Activated T-helper 17 cell treated with anti-CD3 and anti-CD28 coated beads, Interleukin-2, amount 50 U/mL, for 72 hours (primary cell): ENCODE results near the gene GMPS. TPM values are rescaled to one million over a fixed set of nuclear protein-coding genes. Genes with fewer than 3 reads are reported as not detected.

Source experiments
- ATAC-seq: fragments of 150-1000 bp; cut with Tn5 transposase; replicated peaks from 2 replicates; pipeline ENCODE4 v1.10.0; 2021; ENCODE audit warnings: mild to moderate bottlenecking, moderate library complexity
- H3K27ac Mint-ChIP-seq: one replicate; pipeline ENCODE4 v1.8.0; 2022; ENCODE audit warnings: mixed read lengths
- H3K27me3 Mint-ChIP-seq: one replicate; pipeline ENCODE4 v1.8.0; 2022; ENCODE audit warnings: mixed read lengths
- H3K36me3 Mint-ChIP-seq: one replicate; pipeline ENCODE4 v1.8.0; 2022; ENCODE audit warnings: low read depth, mild to moderate bottlenecking, mixed read lengths
- H3K4me1 Mint-ChIP-seq: one replicate; pipeline ENCODE4 v1.8.0; 2022; ENCODE audit warnings: mixed read lengths
- H3K4me3 Mint-ChIP-seq: one replicate; pipeline ENCODE4 v1.8.0; 2022; ENCODE audit warnings: mild to moderate bottlenecking, mixed read lengths
- H3K9me3 Mint-ChIP-seq: one replicate; pipeline ENCODE4 v1.8.0; 2022; ENCODE audit warnings: mixed read lengths
- total RNA-seq, 2 donors: library from RNA; stranded (reverse); gene quantifications; one replicate each; pipeline ENCODE4 v1.2.3, GENCODE V29; 2022

The GMPS gene
- total RNA-seq, 2 donors from 2014 or later = 83.5 to 113 TPM

DNA sequence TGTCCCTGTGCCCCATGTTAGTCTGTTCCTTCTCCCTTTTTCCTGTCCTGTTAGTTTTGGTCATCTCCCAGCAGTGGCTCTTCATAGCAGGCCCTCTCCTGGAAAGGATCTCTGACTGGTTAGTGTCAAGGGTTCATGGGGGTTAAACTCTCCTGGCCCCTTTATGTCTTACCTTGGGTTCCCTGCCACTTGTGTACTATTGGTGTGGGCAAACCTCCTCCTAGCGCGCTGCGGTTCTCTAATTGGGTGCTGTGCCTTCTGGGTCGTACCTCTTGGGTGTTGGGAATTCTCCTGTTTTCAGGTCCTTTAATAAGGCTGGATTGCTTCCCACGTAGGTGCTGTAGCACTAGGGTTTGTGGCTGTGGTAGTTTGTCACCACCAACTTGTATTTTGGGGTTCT lies 18.8 kb downstream of the GMPS start:
- Mint-ChIP-seq H3K27me3 (no peaks in the 10 kb centered on the region), H3K36me3 (peaks cover 29% of the 10 kb centered on the region), H3K4me1 (peaks cover 25% of the 10 kb centered on the region), H3K4me3 (no peak overlapping the region), H3K9me3 (no peaks in the 10 kb centered on the region), H3K27ac (peak overlapping the region; percentile 77)
- no peak for ATAC-seq

DNA sequence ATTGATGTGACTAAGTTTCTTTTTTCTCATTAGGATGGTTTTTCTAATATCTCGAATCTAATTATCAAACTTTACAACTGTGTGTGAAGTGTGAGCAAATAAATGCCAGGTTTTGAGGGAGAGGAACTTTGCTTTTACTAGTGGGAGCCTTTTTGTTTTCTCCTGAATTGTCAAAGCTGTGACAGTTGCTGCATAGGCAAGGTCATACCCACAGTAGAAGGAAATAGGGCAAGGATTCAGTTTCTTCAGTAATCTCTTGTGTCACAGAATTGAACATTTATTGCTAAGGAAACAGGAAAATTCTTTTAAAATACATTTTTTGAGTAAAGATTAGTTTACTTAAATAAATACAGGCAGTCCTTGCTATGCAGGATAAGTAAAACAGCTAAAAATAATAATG lies 19.5 kb downstream of the GMPS start:
- H3K4me1 Mint-ChIP-seq = peaks cover 25% of the 10 kb centered on the region
- ATAC-seq = no peak
- H3K9me3 Mint-ChIP-seq = no peaks in the 10 kb centered on the region
- no peak overlapping the region for H3K4me3 Mint-ChIP-seq
- H3K27me3 Mint-ChIP-seq = no peaks in the 10 kb centered on the region
- H3K27ac Mint-ChIP-seq = no peak overlapping the region
- H3K36me3 Mint-ChIP-seq = peaks cover 36% of the 10 kb centered on the region

DNA sequence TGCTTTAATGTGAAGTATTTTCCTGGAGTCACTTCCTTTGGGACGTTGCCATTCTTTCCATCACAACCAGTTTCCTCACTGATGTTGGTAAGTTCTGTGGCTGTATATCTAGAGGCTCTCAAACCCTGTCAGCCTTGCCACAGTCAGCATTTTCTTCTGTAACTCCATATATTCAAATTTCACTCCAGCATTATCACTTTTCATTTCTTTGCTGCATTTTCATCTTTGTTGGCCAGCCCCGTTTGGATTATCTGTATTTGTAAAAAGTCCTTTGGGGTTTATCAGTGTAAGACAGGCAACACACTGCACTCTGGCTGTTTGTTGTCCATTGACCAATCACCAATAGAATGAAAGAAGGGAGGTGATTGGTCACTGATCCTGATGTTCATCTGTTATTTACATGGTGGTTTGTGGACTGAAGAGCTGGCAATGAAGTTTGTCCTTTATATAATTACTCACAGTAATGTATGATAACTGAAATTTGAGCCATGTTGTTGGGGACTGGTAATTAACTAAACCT lies 20.3 kb downstream of the GMPS start:
- Mint-ChIP-seq H3K4me1 (peaks cover 25% of the 10 kb centered on the region), H3K27ac (no peak overlapping the region), H3K36me3 (peaks cover 44% of the 10 kb centered on the region), H3K4me3 (no peak overlapping the region), H3K9me3 (no peaks in the 10 kb centered on the region), H3K27me3 (no peaks in the 10 kb centered on the region)
- no peak for ATAC-seq

DNA sequence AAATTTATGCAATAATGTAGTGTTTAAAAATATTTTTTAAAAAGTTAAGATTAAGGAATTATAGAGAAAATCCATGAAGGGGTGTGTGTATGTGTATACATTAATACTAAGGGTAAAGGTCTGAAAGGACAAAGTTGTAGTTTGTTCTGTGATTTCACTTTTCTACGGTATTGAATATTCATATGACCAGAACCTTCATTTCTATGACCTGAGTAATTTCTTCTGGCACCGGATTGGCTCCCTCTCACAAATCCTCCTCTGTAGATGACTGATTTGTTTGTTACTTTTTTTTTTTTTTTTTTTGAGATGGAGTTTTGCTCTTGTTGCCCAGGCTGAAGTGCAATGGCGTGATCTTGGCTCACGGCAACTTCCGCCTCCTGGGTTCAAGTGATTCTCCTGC lies 20.9 kb downstream of the GMPS start:
- H3K4me3 Mint-ChIP-seq = no peak overlapping the region
- no peaks in the 10 kb centered on the region for H3K9me3 Mint-ChIP-seq
- peaks cover 25% of the 10 kb centered on the region for H3K4me1 Mint-ChIP-seq
- H3K27me3 Mint-ChIP-seq = no peaks in the 10 kb centered on the region
- no peak overlapping the region for H3K27ac Mint-ChIP-seq
- ATAC-seq = no peak
- H3K36me3 Mint-ChIP-seq = peaks cover 50% of the 10 kb centered on the region

DNA sequence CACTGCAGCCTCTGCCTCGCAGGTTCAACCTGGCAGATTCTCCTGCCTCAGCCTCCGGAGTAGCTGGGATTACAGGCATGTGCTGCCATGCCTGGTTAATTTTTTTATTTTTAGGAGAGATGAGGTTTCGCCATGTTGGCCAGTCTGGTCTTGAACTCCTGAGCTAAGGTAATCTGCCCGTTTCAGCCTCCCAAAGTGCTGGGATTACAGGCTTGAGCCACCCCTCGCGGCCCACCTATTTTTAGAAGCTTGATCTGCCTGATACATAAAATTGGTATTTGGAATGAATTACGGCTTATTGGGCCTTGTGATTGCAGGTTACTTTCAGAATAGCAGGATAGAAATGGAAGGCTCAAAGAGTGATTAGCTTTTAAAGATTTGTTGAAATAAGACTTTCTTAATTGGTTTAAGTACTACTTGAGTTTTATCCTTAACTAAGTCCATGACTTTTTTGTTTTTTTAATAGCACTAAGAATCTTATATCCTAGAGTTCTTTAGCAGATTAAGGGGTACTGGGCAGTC lies 25.0 kb downstream of the GMPS start:
- no peaks in the 10 kb centered on the region for H3K27me3 Mint-ChIP-seq
- H3K4me3 Mint-ChIP-seq = no peak overlapping the region
- no peak for ATAC-seq
- H3K4me1 Mint-ChIP-seq = peaks cover 6% of the 10 kb centered on the region
- no peaks in the 10 kb centered on the region for H3K9me3 Mint-ChIP-seq
- no peak overlapping the region for H3K27ac Mint-ChIP-seq
- H3K36me3 Mint-ChIP-seq = peaks cover 85% of the 10 kb centered on the region

DNA sequence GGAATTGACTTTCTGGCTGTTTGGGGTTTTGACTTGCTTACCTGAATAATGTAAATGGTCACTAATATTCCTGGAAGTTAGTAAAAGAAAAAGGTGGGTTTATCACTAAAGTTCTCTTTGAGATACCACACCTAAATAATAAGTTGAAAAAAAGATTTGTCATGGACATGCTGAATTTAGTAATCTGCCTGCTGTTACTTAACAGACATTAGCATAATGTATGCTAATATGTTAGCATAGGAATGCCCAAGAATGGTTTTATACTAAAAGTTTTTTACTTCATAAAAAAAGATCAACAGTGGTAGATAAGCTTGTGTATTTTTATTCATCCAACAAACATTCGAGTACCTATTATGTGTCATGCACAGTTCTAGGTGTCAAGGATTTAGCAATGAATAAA lies 36.5 kb downstream of the GMPS start:
- H3K27ac Mint-ChIP-seq = no peak overlapping the region
- no peak for ATAC-seq
- H3K4me3 Mint-ChIP-seq = no peak overlapping the region
- peaks cover 4% of the 10 kb centered on the region for H3K9me3 Mint-ChIP-seq
- peaks cover 13% of the 10 kb centered on the region for H3K4me1 Mint-ChIP-seq
- no peaks in the 10 kb centered on the region for H3K27me3 Mint-ChIP-seq
- peaks cover 94% of the 10 kb centered on the region for H3K36me3 Mint-ChIP-seq

DNA sequence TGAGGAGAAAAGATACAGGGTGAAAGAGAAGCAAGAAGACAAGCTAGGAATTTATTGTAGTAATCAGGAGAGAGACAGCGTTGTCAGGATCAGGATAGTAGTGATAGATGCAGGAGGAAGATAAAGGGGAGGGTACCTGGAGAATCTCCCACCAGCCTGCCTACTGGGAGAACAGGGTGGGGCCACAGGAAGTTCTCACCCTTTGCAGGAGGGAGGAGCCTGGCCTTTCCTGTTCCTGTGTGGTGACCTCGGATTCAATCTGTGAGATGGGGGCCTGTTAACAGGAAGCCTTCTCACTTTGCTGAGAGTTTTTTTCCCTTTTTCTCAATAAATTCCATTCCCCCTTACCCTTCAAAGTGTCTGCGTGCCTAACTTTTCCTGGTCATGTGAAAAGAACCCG lies 37.6 kb downstream of the GMPS start:
- Mint-ChIP-seq H3K9me3 (peaks cover 4% of the 10 kb centered on the region), H3K36me3 (peaks cover 95% of the 10 kb centered on the region), H3K27ac (peak overlapping the region; percentile 70), H3K27me3 (no peaks in the 10 kb centered on the region), H3K4me1 (peaks cover 13% of the 10 kb centered on the region), H3K4me3 (peak overlapping the region; percentile 6)
- no peak for ATAC-seq

DNA sequence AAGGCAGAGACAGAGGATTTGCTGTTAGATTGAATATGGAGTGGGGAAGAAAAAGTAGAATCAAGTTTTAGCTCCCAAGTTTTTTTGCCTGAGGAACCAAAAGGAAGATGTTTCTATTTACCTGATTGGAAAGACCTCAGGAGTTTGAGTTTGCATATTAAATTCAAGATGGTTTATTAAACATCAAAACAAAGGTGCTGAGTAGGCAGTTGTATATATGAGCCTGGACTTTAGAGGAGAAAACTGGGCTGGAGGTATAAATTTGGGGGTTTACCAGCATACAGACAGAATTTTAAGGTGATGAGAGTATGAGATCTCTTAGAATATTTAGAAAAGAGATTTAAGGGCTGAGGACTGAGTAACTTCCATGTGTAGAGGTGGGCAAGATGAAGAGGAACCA lies 38.2 kb downstream of the GMPS start:
- Mint-ChIP-seq H3K36me3 (peaks cover 98% of the 10 kb centered on the region), H3K4me3 (no peak overlapping the region), H3K27me3 (no peaks in the 10 kb centered on the region), H3K9me3 (peaks cover 4% of the 10 kb centered on the region), H3K27ac (peak overlapping the region; percentile 70), H3K4me1 (peaks cover 13% of the 10 kb centered on the region)
- ATAC-seq = no peak

DNA sequence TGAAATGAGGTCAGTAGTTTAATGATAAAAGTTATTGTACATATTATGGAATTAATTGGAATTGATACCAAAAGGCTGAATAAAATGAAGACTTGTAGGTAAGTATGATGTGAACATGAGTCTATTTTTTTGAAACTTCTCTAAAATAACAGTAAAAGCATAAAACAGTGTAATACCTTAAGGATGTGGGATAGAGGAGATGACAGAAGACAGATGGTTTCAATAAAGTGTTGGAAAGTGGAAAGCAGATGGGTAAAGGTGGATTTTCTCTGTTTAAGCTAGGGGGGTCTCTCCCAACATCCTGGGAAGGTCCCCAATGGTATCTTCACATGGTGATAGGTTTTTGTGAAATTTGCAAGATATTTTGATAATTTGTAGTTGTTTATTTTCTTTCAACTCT lies 41.6 kb downstream of the GMPS start:
- Mint-ChIP-seq H3K4me1 (peaks cover 13% of the 10 kb centered on the region), H3K36me3 (peaks cover 100% of the 10 kb centered on the region), H3K27me3 (no peaks in the 10 kb centered on the region), H3K27ac (peak overlapping the region; percentile 24), H3K9me3 (peaks cover 4% of the 10 kb centered on the region), H3K4me3 (no peak overlapping the region)
- ATAC-seq = no peak

DNA sequence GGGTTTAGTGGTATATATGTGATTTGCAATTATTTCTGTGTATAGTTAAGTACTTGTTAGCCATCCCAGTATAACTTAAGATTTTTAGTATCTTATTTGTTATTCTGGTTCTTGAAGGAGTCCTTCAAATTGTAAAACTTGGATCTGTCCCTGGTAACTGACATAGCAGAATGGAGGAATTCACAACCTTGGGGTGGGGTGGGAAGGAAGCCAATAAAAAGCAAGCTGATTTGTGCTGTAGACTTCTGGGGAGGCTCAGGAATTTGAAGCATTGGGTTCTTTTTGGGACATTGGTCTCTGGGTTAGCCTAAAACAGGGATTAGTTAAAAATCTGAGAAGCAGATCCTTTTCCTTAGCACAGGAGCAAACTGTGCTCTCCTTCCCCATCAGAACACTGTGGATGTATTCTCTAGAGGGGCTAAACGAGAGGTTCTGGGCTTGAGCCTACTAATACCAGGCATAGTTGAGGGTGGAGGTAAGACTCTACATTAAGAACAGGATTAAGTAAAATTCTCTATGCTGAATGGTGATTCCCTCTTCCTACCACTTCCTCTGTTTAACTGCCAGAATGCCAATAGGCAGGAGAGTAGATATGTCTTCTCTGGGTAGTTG lies 42.2 kb downstream of the GMPS start:
- H3K27me3 Mint-ChIP-seq = no peaks in the 10 kb centered on the region
- H3K4me1 Mint-ChIP-seq = peaks cover 10% of the 10 kb centered on the region
- ATAC-seq = no peak
- H3K4me3 Mint-ChIP-seq = no peak overlapping the region
- H3K36me3 Mint-ChIP-seq = peaks cover 100% of the 10 kb centered on the region
- peak overlapping the region; percentile 24 for H3K27ac Mint-ChIP-seq
- peaks cover 2% of the 10 kb centered on the region for H3K9me3 Mint-ChIP-seq

DNA sequence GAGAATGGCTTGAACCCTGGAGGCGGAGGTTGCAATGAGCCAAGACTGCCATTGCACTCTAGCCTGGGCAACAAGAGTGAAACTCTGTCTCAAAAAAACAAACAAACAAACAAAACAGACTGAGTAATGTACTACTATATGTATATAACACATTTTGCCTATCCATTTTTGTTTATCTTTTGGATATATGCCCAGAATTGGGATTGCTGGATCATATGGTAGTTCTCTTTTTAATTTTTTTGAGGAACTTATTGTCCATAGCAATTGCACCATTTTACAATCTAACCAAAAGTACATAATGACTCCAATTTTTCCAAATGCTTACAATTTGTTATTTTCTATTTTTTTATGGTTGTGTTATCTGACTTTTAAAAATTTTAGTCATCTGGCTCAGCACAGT lies 47.3 kb downstream of the GMPS start:
- no peak for ATAC-seq
- Mint-ChIP-seq H3K27me3 (no peaks in the 10 kb centered on the region), H3K36me3 (peaks cover 98% of the 10 kb centered on the region), H3K9me3 (no peaks in the 10 kb centered on the region), H3K27ac (no peak overlapping the region), H3K4me3 (no peak overlapping the region), H3K4me1 (no peaks in the 10 kb centered on the region)

DNA sequence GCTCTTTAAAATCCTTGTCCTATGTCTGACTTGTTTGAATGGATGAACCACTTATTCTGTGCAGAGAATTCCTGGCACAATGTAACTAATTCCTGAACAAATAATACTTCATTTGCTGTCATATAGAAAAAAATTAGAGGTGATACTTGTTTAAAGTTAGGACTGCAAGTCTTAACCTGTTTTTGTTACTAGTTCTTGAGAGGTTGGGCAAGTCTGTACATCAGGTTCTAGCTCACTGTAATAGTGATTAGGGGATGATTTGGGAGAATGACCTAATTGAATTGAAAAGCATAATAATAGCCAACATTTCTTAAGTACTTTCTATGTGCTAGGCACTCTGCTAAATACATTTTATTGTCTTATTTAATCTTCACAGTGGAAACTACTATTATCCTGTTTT lies 49.3 kb downstream of the GMPS start:
- no peaks in the 10 kb centered on the region for H3K27me3 Mint-ChIP-seq
- no peak overlapping the region for H3K27ac Mint-ChIP-seq
- no peaks in the 10 kb centered on the region for H3K9me3 Mint-ChIP-seq
- no peaks in the 10 kb centered on the region for H3K4me1 Mint-ChIP-seq
- no peak for ATAC-seq
- no peak overlapping the region for H3K4me3 Mint-ChIP-seq
- H3K36me3 Mint-ChIP-seq = peaks cover 98% of the 10 kb centered on the region

DNA sequence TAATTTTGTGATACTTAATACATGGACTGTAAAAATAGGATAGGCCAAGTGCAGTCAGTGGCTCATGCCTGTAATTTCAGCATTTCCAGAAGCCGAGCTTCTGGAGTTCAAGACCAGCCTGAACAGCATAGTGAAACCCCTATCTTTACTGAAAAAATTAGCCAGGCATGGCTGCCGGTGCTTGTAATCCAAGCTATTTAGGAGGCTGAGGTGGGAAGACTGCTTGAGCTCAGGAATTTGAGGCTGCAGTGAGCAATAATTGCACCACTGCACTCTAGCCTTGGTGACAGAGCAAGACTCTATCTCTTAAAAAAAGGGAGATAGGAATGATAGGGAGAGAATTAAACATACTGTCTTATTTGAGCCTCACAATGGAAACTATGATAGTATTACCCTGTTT lies 51.0 kb downstream of the GMPS start:
- Mint-ChIP-seq H3K27ac (no peak overlapping the region), H3K4me3 (no peak overlapping the region), H3K27me3 (no peaks in the 10 kb centered on the region), H3K9me3 (no peaks in the 10 kb centered on the region), H3K36me3 (peaks cover 98% of the 10 kb centered on the region), H3K4me1 (no peaks in the 10 kb centered on the region)
- ATAC-seq = no peak

DNA sequence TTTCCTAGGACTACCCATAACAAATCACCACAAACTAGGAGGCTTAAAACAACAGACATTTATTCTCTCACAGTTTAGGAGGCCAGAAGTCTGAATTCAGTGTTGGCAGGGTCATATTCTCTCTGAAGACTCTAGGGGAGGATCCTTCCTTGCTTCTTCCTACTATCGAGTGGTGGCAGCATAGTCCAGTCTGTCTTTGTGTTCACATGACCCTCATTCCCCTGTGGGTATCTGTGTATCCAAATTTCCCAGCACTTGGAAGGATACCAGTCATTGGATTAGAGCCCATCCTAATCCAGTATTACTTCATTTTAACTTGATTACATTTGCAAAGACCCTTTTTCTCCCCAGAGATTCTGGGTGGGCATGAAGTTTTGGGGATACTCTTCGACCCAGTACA lies 63.8 kb downstream of the GMPS start:
- peaks cover 78% of the 10 kb centered on the region for H3K36me3 Mint-ChIP-seq
- H3K9me3 Mint-ChIP-seq = no peaks in the 10 kb centered on the region
- H3K27ac Mint-ChIP-seq = no peak overlapping the region
- H3K4me3 Mint-ChIP-seq = no peak overlapping the region
- H3K4me1 Mint-ChIP-seq = no peaks in the 10 kb centered on the region
- no peaks in the 10 kb centered on the region for H3K27me3 Mint-ChIP-seq
- no peak for ATAC-seq

DNA sequence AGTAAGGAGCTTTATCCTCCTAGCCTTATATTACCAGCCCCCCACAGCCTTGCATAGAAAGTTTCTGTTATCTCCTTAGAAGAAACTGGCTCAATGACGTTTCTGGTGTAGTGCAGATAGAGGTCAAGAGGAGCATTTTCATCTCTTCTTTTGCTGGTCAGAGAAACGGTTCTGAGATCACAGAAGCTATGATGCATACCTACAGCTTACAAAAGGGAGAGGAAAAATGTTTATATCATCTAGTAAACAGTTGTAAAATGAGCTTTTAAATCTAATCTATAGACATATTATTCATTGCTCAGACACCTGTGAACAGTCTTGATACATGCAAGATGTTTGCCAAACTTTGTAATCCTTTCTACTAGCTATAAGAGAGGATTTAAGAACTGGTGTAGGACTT lies 68.0 kb downstream of the GMPS start:
- Mint-ChIP-seq H3K9me3 (no peaks in the 10 kb centered on the region), H3K4me1 (no peaks in the 10 kb centered on the region), H3K27me3 (no peaks in the 10 kb centered on the region), H3K36me3 (peaks cover 85% of the 10 kb centered on the region), H3K4me3 (no peak overlapping the region), H3K27ac (no peak overlapping the region)
- no peak for ATAC-seq
